Activated CD4-positive, alpha-beta T cell treated with anti-CD3 and anti-CD28 coated beads, Interleukin-2, Interleukin-6, amounts not matched to agents 100 ng/mL and 50 ng/mL, durations not matched to agents 16 hours and 8 hours (primary cell): ENCODE results near the gene STAU1.
"Not testable (repeated sequence)": the region's sequence is repeated elsewhere in the genome, so short reads cannot be mapped to it uniquely, and the experiment has no call there.

Experiments
- DNase-seq: peaks from one replicate; pipeline ENCODE4 v3.0.0-alpha.2; 2020

STAU1 gene

GRCh38 chr20:49199729-49200293 is 11.7 kb upstream of the STAU1 start:
- DNase-seq = no peak

GRCh38 chr20:49192944-49193518 is 4.9 kb upstream of the STAU1 start:
- not testable (repeated sequence) for DNase-seq

- DNase-seq = peak; percentile 21
Measured at GRCh38 chr20:49187330-49187850, 744 bp downstream of the STAU1 start.

DNA sequence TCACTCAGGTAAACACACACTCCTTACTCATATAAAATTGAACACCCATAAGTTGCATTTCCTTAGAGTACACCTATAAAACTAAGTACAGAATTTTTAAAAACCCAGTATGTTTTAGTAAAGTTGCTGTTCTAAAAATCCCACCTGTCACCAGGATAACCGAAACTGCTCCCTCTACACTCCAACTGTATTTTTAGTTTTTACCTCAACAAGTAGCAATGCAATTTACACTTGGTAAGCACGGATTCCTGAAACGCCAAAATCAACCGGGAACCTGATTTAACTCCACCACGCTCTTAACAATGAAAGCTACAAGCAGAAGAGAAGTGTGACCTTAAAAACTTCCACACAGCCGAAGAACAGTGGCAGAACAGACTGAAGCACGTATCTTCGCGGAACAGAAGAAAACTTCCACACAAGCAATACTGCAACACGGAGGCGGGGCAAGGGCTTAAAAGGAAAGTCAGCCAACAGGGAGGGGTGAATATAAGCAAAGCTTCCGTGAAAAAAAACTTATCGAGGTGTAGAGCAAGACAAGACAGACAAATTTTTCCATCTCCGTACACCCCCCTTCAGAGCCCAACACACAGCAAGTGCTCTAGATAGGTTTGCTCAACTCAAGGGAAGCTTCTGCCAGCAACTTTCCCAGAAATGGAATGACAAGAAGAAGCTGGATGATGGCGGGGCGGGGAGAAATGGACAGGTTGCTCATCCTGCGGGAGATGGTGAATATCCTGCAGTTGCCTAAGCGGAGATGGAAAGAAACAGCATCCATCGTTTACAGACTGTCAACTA is 1.4 kb downstream of the STAU1 start:
- peak; percentile 72 for DNase-seq

- no peak for DNase-seq
Measured at GRCh38 chr20:49185071-49185761, 2.9 kb downstream of the STAU1 start.

DNA sequence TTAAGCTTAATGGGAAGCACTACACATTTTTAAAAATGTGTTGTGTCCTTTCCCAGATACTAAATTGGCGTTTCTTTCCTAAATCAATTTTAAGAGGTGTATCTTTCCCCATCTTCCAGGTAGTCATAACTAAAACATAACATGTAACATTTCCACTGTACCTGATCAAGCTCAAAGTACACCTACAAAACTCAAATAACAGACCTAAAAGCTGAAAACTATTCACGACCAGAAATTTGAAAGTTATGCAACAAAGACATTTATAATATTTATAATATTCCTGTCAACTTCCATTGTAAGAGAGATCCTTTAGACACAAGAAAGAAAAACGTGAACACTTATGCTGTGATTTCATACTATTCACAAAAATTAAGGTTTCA is 3.5 kb downstream of the STAU1 start:
- no peak for DNase-seq

DNA sequence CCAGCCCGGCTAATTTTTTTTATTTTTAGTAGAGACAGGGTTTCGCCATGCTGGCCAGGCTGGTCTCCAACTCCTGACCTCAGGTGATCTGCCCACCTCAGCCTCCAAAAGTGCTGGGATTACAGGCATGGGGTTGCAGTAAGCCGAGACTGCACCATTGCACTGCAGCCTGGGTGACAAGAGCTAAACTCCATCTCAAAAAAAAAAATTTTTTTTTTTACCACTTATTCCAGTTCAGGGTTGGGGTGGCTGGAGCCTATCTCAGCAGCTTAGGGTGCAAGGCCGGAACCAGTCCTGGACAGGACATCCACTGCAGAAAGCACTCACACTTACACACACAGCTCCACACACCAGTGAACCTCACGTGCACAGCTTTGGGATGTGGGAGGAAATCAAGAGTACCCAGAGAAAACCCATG is 4.0 kb downstream of the STAU1 start:
- not testable (repeated sequence) for DNase-seq

- DNase-seq = no peak
Measured at GRCh38 chr20:49183444-49183843, 4.7 kb downstream of the STAU1 start.

DNA sequence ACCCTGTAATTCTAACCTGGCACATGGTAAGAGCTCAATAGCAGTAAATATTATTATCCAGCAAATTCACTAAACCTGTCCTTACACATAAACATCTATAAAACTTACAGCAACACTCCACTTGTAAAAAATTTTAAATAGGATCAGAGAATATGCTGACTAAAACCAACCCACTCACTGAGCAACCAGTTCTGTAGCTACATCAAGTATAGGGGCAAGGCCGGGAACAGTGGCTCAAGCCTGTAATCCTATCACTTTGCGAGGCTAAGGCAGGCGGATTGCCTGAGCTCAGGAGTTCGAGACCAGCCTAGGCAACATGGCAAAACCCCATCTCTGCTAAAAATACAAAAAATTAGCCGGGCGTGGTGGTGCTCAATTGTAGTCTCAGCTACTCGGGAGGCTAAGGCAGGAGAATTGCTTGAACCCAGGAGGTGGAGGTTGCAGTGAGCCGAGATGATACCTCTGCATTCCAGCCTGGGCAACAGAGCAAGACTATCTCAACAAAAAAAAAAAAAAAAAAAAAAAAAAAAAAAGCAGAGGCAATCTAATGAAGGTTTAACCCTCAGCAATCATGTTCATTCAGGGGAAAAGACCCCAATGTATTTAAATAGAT is 6.8 kb downstream of the STAU1 start:
- no peak for DNase-seq

DNA sequence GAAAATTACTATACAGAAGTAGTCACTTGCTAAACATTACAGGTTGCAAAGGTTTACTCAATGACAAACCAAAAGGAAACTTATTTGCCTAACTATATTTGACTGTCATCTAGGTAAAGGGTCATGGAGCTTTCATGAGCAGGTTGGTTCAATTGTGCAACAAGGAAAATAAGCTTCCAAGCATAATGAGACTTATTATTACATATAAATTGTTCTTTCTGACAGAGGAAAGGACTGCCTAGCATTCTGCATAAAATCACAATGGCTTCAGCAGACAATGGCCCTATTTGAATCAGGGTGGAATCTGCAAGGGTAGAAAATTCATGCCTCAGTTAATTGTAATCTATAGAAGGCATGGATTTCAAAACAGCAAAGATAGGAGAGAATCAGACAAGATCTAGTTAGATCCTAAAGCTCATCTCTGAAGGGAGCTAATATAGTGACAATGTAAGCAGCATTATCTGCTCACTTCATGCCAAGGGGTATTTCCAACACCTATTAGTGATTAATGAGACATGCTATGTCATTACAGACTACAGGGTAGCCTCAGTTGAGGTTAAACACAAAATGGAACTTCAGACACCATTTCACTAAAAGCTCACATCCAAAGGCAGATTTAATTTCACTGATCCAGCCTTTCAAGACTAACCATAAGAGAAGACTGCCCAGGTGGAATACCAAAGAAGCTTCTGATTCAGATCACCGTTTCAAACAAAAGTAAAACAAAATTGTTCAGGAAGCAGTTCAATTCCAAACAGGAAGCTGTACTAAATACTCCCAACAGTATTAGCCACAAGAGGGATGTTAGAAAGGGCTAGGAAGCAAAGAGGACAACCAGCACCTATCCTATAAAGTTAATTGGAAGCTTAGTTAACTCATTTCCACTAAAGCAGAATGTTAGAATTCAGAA is 8.5 kb downstream of the STAU1 start:
- no peak for DNase-seq

DNA sequence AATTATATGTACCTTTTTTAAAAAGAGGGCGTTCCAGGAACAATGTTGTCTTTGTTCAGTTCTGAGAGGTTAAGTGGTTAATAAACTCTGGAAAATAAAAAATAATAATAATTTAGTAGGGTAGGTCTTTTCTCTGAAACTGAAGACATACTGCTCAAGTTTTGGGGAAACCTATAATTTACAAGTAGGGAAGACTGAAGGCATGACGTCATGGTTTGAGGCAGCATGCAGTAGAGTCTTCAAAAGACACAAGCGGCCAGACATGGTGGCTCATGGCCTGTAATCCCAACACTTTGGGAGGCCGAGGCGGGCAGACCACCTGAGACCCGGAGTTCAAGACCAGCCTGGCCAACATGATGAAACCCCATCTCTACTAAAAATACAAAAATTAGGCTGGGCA is 14.0 kb downstream of the STAU1 start:
- no peak for DNase-seq

GRCh38 chr20:49172413-49172812 is 15.7 kb downstream of the STAU1 start:
- no peak for DNase-seq

- DNase-seq = no peak
Measured at GRCh38 chr20:49171909-49172308, 16.2 kb downstream of the STAU1 start.

- no peak for DNase-seq
Measured at GRCh38 chr20:49170714-49171113, 17.4 kb downstream of the STAU1 start.

- DNase-seq = no peak
Measured at GRCh38 chr20:49169547-49169946, 18.6 kb downstream of the STAU1 start.

DNA sequence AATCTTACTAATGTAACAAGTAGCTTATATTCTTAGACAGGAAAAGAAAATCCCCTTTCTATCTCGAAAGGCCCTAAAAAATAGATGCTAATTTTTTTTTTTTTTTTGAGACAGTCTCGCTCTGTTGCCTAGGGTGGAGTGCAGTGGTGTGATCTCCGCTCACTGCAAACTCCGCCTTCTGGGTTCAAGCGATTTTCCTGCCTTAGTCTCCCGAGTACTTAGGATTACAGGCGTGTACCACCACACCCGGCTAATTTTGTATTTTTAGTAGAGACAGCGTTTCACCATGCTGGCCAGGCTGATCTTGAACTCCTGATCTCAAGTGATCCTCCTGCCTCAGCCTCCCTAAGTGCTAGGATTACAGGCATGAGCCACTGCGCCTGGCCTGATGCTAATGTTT is 19.3 kb downstream of the STAU1 start:
- DNase-seq = not testable (repeated sequence)

DNA sequence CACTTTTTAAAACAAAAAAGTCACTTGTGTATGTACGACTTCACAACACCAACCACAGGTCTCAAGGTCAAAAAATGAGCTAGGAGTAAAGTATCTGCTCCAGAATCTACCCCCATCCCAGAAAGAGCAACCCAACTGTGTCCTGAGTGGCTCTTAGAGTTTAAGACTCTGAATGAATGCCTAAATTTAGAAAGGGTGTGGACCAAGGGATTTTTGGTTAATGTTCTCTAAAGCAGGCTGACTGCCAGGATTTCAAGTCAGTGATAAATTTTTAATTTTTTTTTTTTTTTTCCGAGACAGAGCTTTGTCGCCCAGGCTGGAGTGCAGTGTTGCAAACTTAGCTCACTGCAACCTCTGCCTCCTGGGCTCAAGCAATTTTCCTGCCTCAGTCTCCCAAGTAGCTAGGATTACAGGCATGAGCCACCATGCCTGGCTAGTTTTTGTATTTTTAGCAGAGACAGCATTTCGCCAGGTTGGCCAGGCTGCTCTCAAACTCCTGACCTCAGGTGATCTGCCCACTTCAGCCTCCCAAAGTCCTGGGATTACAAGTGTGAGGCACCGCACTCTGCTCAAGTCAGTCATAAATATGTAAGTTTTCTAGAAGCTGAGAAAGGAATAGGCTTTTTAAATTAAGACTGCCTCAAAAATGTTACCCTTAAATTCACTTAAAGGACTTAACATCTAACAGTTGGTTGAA is 20.2 kb downstream of the STAU1 start:
- DNase-seq = no peak

- DNase-seq = peak; percentile 57
Measured at GRCh38 chr20:49166534-49167449, 21.3 kb downstream of the STAU1 start.

DNA sequence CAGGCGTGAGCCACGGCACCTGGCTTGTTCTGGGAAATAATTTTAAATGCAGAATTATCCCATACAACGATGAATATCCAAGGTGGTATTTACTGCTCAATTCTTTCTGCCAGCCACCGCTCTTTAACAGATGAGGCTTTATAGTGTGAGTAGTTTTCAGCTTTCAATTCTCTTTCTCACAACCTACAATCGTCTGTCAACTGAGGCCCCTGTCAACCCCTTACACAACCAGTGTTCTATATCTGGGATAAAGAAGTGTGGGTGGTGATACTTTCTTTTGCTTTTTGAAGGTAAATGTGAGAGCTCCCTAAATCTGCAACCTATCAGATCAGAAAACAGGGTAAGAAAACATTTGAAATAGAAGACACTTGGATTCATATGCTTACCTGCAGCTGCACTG is 22.5 kb downstream of the STAU1 start:
- no peak for DNase-seq

GRCh38 chr20:49163696-49164095 is 24.4 kb downstream of the STAU1 start:
- no peak for DNase-seq
